NOMO-1 (cell line): ENCODE data around the gene CARD10.
A peak's percentile ranks its signal among the peaks of the same experiment; 100 is the strongest.

Experiments
- DNase-seq, 2 experiments: peaks; one replicate each; lab custom pipeline; 2025; ENCODE audit not compliant: unreplicated experiment in 2 of 2; lab: John Stamatoyannopoulos, UW

CARD10 gene

GRCh38 chr22:37443086-37443485 lies 76.1 kb downstream of the CARD10 start:
- DNase-seq, result no peak

- DNase-seq, result peak; percentile 19 to 62
Measured at GRCh38 chr22:37442537-37442936, 76.7 kb downstream of the CARD10 start.

GRCh38 chr22:37442135-37442534 lies 77.1 kb downstream of the CARD10 start:
- DNase-seq, result no peak

GRCh38 chr22:37440875-37441274 lies 78.3 kb downstream of the CARD10 start:
- no peak for DNase-seq
